Amniotic stem cell (primary cell): ENCODE results near the gene NAT9.

Experiments used
- DNase-seq: peaks from one replicate; lab custom pipeline; 2025; lab: John Stamatoyannopoulos, UW

NAT9 gene

DNA sequence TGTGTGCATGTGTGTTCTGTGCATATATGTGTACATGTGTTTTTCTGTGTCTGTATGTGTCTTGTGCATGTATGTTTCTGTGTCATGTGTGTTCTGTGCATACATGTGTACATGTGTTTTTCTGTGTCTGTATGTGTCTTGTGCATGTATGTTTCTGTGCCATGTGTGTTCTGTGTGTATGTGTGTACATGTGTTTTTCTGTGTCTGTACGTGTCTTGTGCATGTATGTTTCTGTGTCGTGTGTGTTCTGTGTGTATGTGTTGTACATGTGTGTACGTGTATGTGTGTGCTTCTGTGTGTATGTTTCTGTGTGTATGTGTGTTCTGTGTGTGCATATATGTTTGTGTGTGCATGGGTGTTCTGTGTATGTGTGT is 47.5 kb downstream of the NAT9 start:
- no peak for DNase-seq

DNA sequence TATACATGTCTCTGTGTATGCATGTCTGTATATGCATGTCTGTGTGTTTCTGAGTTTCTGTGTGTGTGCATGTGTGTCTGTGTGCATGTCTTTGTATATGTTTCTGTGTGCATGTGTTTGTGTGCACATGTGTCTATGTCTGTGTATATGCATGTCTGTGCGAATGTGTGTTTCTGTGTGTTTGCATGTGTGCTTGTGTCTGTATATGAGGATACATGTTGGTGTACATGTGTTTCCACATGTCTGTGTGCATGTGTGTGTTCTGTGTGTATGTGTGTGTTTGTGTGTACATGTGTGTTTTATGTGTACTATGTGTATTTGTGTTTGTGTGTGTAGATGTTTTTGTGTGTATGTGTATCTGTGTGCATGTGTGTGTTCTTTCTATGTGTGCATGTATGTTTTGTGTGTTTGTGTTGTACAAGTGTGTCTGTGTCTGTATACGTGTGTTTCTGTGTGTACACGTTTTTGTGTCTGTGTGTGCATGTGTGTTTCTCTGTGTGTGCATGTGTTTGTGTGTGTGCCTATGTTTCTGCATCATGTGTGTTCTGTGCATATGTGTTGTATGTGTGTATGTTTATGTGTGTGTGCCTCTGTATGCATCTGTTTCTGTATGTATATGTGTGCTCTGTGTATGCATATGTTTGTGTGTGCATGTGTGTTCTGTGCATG is 48.0 kb downstream of the NAT9 start:
- DNase-seq = no peak

DNA sequence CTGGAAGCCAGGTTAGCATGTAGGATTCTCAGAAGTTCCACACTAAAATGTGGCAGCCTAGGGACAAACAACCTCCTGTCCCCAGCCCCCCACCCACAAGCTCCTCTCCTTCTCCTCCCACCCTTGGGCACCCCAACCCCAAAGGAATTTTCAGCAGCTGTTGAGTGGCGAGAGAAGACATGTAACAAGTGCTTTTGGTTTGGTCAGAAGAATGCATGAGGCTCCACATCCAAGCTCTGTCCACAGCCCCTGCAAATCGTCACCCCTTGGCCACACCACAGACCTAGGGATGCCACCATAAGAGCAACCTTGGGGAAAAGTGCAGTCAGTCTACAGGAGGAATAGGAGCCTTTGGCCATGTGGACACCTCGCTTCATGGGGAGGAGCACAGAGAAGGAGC is 51.0 kb downstream of the NAT9 start:
- no peak for DNase-seq

DNA sequence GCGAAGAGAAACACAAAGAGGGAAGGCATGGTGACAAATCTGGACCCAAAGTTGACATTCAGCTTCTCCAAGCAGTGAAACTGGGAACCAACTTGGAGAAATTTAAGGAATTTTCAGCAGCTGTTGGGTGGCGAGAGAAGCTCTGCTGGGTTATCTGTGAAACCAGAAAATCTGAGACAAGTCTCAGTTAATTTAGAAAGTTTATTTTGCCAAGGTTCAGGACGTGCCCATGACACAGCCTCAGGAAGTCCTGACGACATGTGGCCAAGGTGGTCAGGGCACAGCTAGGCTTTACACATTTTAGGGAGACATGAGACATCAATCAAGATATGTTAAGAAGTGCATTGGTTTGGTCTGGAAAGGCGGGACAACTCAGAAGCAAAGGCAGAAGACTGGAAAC is 52.3 kb downstream of the NAT9 start:
- DNase-seq = no peak

DNA sequence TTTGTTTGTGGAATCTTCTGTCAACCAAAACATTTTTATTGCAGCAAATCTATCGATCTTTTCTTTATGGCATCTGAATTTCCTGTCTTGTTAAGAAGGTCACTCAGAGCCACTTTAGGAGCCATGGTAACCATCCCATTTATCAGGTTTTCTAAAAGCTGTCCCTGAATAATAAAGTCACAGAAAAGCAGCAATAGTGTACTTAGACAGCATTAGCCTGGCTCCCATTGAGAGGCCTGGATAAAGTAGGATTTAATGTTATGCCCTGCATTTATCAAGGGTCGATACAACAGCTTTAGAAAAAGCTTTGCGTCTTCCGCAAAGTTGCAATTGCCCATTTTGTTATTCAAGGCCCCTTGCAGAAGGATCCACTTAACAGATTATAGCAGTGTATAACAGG is 53.4 kb downstream of the NAT9 start:
- DNase-seq = no peak
